Thoracic aorta (tissue), 2 donors: ENCODE measurements around the gene TFF1. TPM values are rescaled to one million over a fixed set of nuclear protein-coding genes. Genes with fewer than 3 reads are reported as not detected.

Source experiments
- ATAC-seq: fragments of 150-250 bp; one replicate; pipeline ENCODE4 v1.8.0; 2017; ENCODE audit warnings: low read depth; ENCODE audit not compliant: insufficient number of reproducible peaks, low FRiP score
- DNase-seq: peaks from one replicate; pipeline ENCODE4 v3.0.0-alpha.2; 2020; ENCODE audit warnings: low spot score
- H3K27ac ChIP-seq, 2 donors: fragments of 200-600 bp; sonication (generic); 1 replicate in 1 of 2; 2 replicates in 1 of 2; pipeline ENCODE4 v1.5.1; 2016; ENCODE audit warnings: mild to moderate bottlenecking in 2 of 2, moderate library complexity in 2 of 2
- H3K27me3 ChIP-seq: fragments of 200-600 bp; sonication (generic); replicated peaks from 2 replicates; pipeline ENCODE4 v1.6.0; 2016; ENCODE audit warnings: mild to moderate bottlenecking; ENCODE audit not compliant: insufficient read depth
- H3K36me3 ChIP-seq: fragments of 200-600 bp; sonication (generic); one replicate; pipeline ENCODE4 v1.5.1; 2016
- H3K4me1 ChIP-seq, 2 donors: fragments of 200-600 bp; sonication (generic); 1 replicate in 1 of 2; 2 replicates in 1 of 2; pipeline versions ENCODE4 v1.5.1 to v1.6.0; 2016; ENCODE audit warnings: low read depth in 2 of 2, mild to moderate bottlenecking in 1 of 2; ENCODE audit not compliant: control insufficient read depth in 1 of 2
- H3K4me3 ChIP-seq: fragments of 200-600 bp; sonication (generic); 2 replicates; pipeline ENCODE4 v1.5.1; 2016; ENCODE audit warnings: mild to moderate bottlenecking
- H3K9me3 ChIP-seq: fragments of 200-600 bp; sonication (generic); 2 replicates; pipeline ENCODE4 v1.5.1; 2016
- CTCF ChIP-seq: fragments of 200-600 bp; sonication (generic); IDR thresholded peaks from one replicate; pipeline ENCODE4 v1.5.1; 2019; ENCODE audit warnings: antibody characterized with exemption
- total RNA-seq, 2 donors: library from RNA; depleted of rRNA; stranded (reverse); fragments of >200 nt; gene quantifications; one replicate each; pipeline versions ENCODE4 v1.1.0 to v1.2.3, GENCODE V29; 2016

Gene TFF1
- total RNA-seq, 2 donors from 2014 or later = 85.8 TPM; not detected in 1

DNA sequence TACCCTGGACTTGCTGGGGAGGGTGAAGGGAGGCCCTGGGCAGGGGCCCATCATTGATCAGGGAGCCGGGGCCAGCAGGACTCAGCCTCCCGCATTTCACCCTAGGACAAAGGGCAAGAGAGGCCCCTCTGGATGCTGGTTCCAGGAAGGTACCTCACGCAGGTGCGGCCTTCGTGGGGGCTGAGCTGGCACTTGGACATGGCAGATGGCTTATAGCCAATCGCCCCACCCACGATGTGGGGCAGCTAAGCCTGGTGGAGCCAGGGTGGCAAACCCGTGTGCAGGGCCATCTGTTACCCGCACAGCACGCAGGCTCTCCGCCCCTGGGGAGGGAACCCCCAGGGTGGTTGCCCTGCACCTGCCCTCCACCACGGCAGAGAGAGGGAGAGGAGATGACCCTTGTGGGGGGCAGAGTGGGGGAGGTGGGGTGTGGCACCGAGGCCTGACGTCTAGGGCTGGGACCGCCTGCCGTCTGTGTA is 53.7 kb downstream of the TFF1 start:
- no peaks in the 10 kb centered on the region for H3K4me1 ChIP-seq
- H3K36me3 ChIP-seq = no peaks in the 10 kb centered on the region
- no peak for TF ChIP-seq CTCF
- ATAC-seq (no peak), DNase-seq (no peak)
- no peak overlapping the region for H3K27ac ChIP-seq
- H3K4me3 ChIP-seq = no peak overlapping the region
- H3K9me3 ChIP-seq = no peaks in the 10 kb centered on the region
- no peaks in the 10 kb centered on the region for H3K27me3 ChIP-seq

Other genes with a start within 250 kb of the TFF1 start
- 10 to 100 TPM; 15.6 to 20.6 TPM for gene ABCG1, start 147.4 kb downstream of the TFF1 start, total RNA-seq
- 1 to 10 TPM in 1 of 2 donors, not detected in 1; 3.2 TPM for gene TFF3, start 51.1 kb downstream of the TFF1 start, total RNA-seq
- gene TFF2, start 15.5 kb downstream of the TFF1 start, total RNA-seq = 10 to 100 TPM in 1 of 2 donors, not detected in 1; 17.0 TPM
- gene TMPRSS3, start 29.5 kb upstream of the TFF1 start, total RNA-seq = not detected
- 1 to 10 TPM; 1.2 to 1.3 TPM for gene UBASH3A, start 37.4 kb upstream of the TFF1 start, total RNA-seq
- under 1 TPM in 1 of 2 donors, not detected in 1; 0.27 TPM for gene RSPH1, start 129.7 kb upstream of the TFF1 start, total RNA-seq
- 1 to 10 TPM; 6.6 to 9.6 TPM for gene SLC37A1, start 147.3 kb upstream of the TFF1 start, total RNA-seq